Uterus (tissue), 2 donors: ENCODE measurements around the gene UBE2O.

Source experiments
- POLR2A ChIP-seq, 2 donors: fragments of 450-650 bp; IDR thresholded peaks; one replicate each; pipeline ENCODE4 v1.6.1; 2016; ENCODE audit warnings: antibody characterized with exemption in 2 of 2, mild to moderate bottlenecking in 1 of 2, moderate library complexity in 1 of 2
- TF ChIP-seq, protein P1 (sequence below), 4 experiments: fragments of 200-600 bp in 2 of 4; fragments of 450-650 bp in 2 of 4; sonication (generic) in 2 of 4; IDR thresholded peaks; one replicate each; pipeline ENCODE4 v1.5.1; 2016 to 2019; ENCODE audit warnings: antibody characterized with exemption in 4 of 4, mild to moderate bottlenecking in 2 of 4, moderate library complexity in 1 of 4

- no peak for TF ChIP-seq POLR2A (IDR thresholded peaks at IDR 0.05)
- TF ChIP-seq, protein P1, sequence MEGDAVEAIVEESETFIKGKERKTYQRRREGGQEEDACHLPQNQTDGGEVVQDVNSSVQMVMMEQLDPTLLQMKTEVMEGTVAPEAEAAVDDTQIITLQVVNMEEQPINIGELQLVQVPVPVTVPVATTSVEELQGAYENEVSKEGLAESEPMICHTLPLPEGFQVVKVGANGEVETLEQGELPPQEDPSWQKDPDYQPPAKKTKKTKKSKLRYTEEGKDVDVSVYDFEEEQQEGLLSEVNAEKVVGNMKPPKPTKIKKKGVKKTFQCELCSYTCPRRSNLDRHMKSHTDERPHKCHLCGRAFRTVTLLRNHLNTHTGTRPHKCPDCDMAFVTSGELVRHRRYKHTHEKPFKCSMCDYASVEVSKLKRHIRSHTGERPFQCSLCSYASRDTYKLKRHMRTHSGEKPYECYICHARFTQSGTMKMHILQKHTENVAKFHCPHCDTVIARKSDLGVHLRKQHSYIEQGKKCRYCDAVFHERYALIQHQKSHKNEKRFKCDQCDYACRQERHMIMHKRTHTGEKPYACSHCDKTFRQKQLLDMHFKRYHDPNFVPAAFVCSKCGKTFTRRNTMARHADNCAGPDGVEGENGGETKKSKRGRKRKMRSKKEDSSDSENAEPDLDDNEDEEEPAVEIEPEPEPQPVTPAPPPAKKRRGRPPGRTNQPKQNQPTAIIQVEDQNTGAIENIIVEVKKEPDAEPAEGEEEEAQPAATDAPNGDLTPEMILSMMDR (IDR thresholded peaks at IDR 0.05), result no peak
Measured at GRCh38 chr17:76369379-76369778, 83.6 kb downstream of the UBE2O start.
